Measurements from ENCODE around the gene XPNPEP1.

The XPNPEP1 gene

GRCh38 chr10:109961174-109962001 lies 38.1 kb upstream of the XPNPEP1 start:
- H3K4me1 ChIP-seq: peaks cover 25% of the 10 kb centered on the region
- no peak for DNase-seq
- no peak overlapping the region for H3K4me3 ChIP-seq (ENCODE audit: low read depth, low read length)
- no peaks in the 10 kb centered on the region for H3K27me3 ChIP-seq
- H3K9me3 ChIP-seq: no peaks in the 10 kb centered on the region
- H3K36me3 ChIP-seq: no peaks in the 10 kb centered on the region
- TF ChIP-seq, protein P1, sequence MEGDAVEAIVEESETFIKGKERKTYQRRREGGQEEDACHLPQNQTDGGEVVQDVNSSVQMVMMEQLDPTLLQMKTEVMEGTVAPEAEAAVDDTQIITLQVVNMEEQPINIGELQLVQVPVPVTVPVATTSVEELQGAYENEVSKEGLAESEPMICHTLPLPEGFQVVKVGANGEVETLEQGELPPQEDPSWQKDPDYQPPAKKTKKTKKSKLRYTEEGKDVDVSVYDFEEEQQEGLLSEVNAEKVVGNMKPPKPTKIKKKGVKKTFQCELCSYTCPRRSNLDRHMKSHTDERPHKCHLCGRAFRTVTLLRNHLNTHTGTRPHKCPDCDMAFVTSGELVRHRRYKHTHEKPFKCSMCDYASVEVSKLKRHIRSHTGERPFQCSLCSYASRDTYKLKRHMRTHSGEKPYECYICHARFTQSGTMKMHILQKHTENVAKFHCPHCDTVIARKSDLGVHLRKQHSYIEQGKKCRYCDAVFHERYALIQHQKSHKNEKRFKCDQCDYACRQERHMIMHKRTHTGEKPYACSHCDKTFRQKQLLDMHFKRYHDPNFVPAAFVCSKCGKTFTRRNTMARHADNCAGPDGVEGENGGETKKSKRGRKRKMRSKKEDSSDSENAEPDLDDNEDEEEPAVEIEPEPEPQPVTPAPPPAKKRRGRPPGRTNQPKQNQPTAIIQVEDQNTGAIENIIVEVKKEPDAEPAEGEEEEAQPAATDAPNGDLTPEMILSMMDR (IDR thresholded peaks at IDR 0.05; ENCODE audit: low read depth, low read length): no peak

DNA sequence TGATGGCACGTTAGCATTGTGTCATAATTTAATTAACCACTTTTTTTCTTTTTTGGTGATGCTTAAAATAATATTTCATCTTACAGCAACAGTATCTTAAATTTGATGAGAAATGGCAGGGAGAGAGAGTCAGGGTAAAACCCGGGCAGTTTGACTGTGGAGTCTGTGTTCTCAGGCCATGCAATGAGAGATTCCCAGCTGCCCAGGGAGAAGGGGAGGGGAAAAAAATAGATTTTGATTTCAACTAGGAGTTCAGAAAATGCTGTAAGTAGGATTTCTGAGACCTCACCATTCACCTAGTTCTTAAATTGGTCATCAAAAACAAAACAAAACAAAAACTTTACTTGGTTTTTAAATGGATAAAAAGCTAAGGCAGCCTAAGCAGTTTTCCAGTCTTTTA lies 37.4 kb upstream of the XPNPEP1 start:
- no peak for DNase-seq
- H3K36me3 ChIP-seq: no peaks in the 10 kb centered on the region
- H3K4me3 ChIP-seq (ENCODE audit: low read depth, low read length): no peak overlapping the region
- peaks cover 19% of the 10 kb centered on the region for H3K4me1 ChIP-seq
- TF ChIP-seq, protein P1 (IDR thresholded peaks at IDR 0.05; ENCODE audit: low read depth, low read length): no peak
- H3K27me3 ChIP-seq: no peaks in the 10 kb centered on the region
- H3K9me3 ChIP-seq: no peaks in the 10 kb centered on the region

DNA sequence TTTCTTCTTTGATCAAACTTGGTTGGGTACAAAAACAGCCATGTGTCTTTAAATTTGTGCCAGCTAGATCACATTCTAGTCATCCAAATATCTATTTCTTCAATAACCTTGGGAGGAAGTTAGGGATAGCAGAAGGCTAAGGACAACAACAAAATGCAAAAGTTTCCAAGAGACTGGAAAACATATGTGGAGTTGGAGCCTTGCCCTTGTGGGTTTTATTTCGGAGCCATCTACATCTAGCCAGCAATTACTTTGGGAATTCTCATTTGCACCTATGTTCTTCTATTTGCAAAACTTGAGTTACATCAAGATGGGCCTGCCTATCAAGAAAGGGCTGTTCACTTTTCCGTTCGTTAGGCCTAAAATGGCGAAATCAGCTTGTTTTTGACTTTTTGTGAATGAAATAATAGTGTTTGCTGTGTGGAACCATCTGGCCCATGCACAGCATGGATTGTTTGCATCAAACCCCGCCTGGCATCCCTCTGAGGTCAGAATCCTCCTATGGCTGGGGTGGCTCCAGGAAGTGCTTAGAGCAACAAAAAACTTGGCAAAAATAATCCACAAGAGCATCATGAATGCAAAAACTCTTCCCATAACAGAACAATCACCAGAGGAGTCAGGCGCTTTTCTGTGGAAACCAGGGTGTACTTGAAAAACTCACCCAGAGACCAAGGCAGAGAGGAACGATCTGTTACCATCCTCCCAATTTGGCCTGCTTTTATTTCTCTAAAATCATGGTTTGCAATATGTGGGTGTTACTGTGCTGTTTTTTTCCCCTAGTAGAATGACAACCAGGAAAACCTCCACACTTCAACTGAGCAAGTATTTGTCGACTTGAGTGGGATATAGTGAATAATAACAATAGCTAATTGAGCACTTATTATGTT lies 36.2 kb upstream of the XPNPEP1 start:
- no peak overlapping the region for H3K4me3 ChIP-seq (ENCODE audit: low read depth, low read length)
- H3K4me1 ChIP-seq: peaks cover 12% of the 10 kb centered on the region; the same call in 1 of the 2 replicates
- no peaks in the 10 kb centered on the region for H3K9me3 ChIP-seq
- no peaks in the 10 kb centered on the region for H3K36me3 ChIP-seq
- no peak for DNase-seq
- TF ChIP-seq, protein P1 (IDR thresholded peaks at IDR 0.05; ENCODE audit: low read depth, low read length): no peak
- H3K27me3 ChIP-seq: no peaks in the 10 kb centered on the region

DNA sequence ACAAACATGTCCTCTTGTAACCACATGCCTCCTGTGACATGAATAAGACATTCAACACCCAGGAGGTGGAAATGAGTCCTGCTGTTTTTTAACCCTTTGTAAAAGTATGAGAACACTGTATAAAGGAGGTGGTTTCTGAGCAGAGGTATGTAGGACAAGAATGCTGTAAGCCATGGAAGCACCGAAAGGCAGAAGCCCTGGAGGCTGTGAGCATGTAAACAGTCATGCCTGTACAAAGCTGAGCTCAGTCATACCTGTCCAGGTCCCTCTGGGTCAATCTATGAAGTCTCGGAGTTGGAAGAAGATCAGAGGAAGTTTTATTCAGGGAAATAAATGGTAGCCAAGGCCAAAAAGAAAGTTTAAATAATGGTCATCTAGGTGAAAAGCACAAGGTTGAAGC lies 34.7 kb upstream of the XPNPEP1 start:
- TF ChIP-seq, protein P1 (IDR thresholded peaks at IDR 0.05; ENCODE audit: low read depth, low read length): no peak
- H3K27me3 ChIP-seq: no peaks in the 10 kb centered on the region
- peaks cover 6% of the 10 kb centered on the region for H3K4me1 ChIP-seq
- H3K9me3 ChIP-seq: no peaks in the 10 kb centered on the region
- no peaks in the 10 kb centered on the region for H3K36me3 ChIP-seq
- DNase-seq: no peak
- no peak overlapping the region for H3K4me3 ChIP-seq (ENCODE audit: low read depth, low read length)

- Histone ChIP-seq H3K4me1 (peaks cover 6% of the 10 kb centered on the region), H3K9me3 (no peaks in the 10 kb centered on the region), H3K36me3 (no peaks in the 10 kb centered on the region), H3K4me3 (ENCODE audit: low read depth, low read length) (no peak overlapping the region), H3K27me3 (no peaks in the 10 kb centered on the region)
- no peak for DNase-seq
- TF ChIP-seq, protein P1 (IDR thresholded peaks at IDR 0.05; ENCODE audit: low read depth, low read length): no peak
These were observed 33.9 kb upstream of the XPNPEP1 start for GRCh38 chr10:109957092-109957797.
